ENCODE data around the gene MRPL16.
"Not testable (repeated sequence)": the region's sequence is repeated elsewhere in the genome, so short reads cannot be mapped to it uniquely, and the experiment has no call there.

MRPL16 gene

GRCh38 chr11:59810189-59810910 is at the start of gene MRPL16:
Gene MRPL16 (minus strand): TSS chr11:59810778. CDS start chr11:59810658, 120 bp downstream.
- DNase-seq (ENCODE audit: insufficient read length, low spot score) (peak; percentile 62), FAIRE-seq (peak; percentile 91)

- FAIRE-seq: peak; percentile 11
Measured at GRCh38 chr11:59859673-59860072, 49.1 kb upstream of the MRPL16 start.

GRCh38 chr11:59857439-59858434 is 47.2 kb upstream of the MRPL16 start:
- no peak for FAIRE-seq
- no peak for DNase-seq (ENCODE audit: insufficient read length, low spot score)

More at GRCh38 chr11:59859673-59860072, 49.1 kb upstream of the MRPL16 start:
- no peak for DNase-seq (ENCODE audit: insufficient read length, low spot score)

- FAIRE-seq (no peak), DNase-seq (ENCODE audit: insufficient read length, low spot score) (no peak)
Measured at GRCh38 chr11:59854871-59855270, 44.3 kb upstream of the MRPL16 start.

GRCh38 chr11:59851416-59851815 is 40.8 kb upstream of the MRPL16 start:
- DNase-seq (ENCODE audit: insufficient read length, low spot score): not testable (repeated sequence)

GRCh38 chr11:59849551-59849950 is 39.0 kb upstream of the MRPL16 start:
- FAIRE-seq; DNase-seq (ENCODE audit: insufficient read length, low spot score): not testable (repeated sequence)

More at GRCh38 chr11:59851416-59851815, 40.8 kb upstream of the MRPL16 start:
- not testable (repeated sequence) for FAIRE-seq

- DNase-seq (ENCODE audit: insufficient read length, low spot score) (no peak), FAIRE-seq (peak; percentile 52)
Measured at GRCh38 chr11:59849129-59849528, 38.6 kb upstream of the MRPL16 start.

- not testable (repeated sequence) for DNase-seq (ENCODE audit: insufficient read length, low spot score); FAIRE-seq
Measured at GRCh38 chr11:59848439-59848838, 37.9 kb upstream of the MRPL16 start.

GRCh38 chr11:59847626-59848025 is 37.0 kb upstream of the MRPL16 start:
- FAIRE-seq (no peak), DNase-seq (ENCODE audit: insufficient read length, low spot score) (no peak)

GRCh38 chr11:59846556-59846955 is 36.0 kb upstream of the MRPL16 start:
- DNase-seq (ENCODE audit: insufficient read length, low spot score) (no peak), FAIRE-seq (no peak)

- no peak for DNase-seq (ENCODE audit: insufficient read length, low spot score)
- FAIRE-seq: no peak
Measured at GRCh38 chr11:59845399-59845798, 34.8 kb upstream of the MRPL16 start, which contains the start of gene CBLIF. Gene CBLIF (minus strand): TSS chr11:59845499. CDS start chr11:59845453, 46 bp downstream.

- FAIRE-seq (no peak), DNase-seq (ENCODE audit: insufficient read length, low spot score) (no peak)
Measured at GRCh38 chr11:59842316-59842715, 31.7 kb upstream of the MRPL16 start.

GRCh38 chr11:59841514-59841913 is 30.9 kb upstream of the MRPL16 start:
- FAIRE-seq: peak; percentile 56
- DNase-seq (ENCODE audit: insufficient read length, low spot score): peak; percentile 29

- DNase-seq (ENCODE audit: insufficient read length, low spot score) (no peak), FAIRE-seq (no peak)
Measured at GRCh38 chr11:59839615-59840014, 29.0 kb upstream of the MRPL16 start.

GRCh38 chr11:59833602-59834001 is 23.0 kb upstream of the MRPL16 start:
- FAIRE-seq (no peak), DNase-seq (ENCODE audit: insufficient read length, low spot score) (no peak)

- FAIRE-seq (no peak), DNase-seq (ENCODE audit: insufficient read length, low spot score) (no peak)
Measured at GRCh38 chr11:59829358-59829757, 18.8 kb upstream of the MRPL16 start.

GRCh38 chr11:59822989-59823566 is 12.5 kb upstream of the MRPL16 start:
- peak; percentile 81 for FAIRE-seq

GRCh38 chr11:59818572-59818971 is 8.0 kb upstream of the MRPL16 start:
- DNase-seq (ENCODE audit: insufficient read length, low spot score): no peak

More at GRCh38 chr11:59822989-59823566, 12.5 kb upstream of the MRPL16 start:
- DNase-seq (ENCODE audit: insufficient read length, low spot score): no peak

GRCh38 chr11:59816434-59816833 is 5.9 kb upstream of the MRPL16 start:
- DNase-seq (ENCODE audit: insufficient read length, low spot score); FAIRE-seq: not testable (repeated sequence)

More at GRCh38 chr11:59818572-59818971, 8.0 kb upstream of the MRPL16 start:
- FAIRE-seq: peak; percentile 64

- DNase-seq (ENCODE audit: insufficient read length, low spot score) (no peak), FAIRE-seq (no peak)
Measured at GRCh38 chr11:59815754-59816153, 5.2 kb upstream of the MRPL16 start.

- FAIRE-seq: no peak
- no peak for DNase-seq (ENCODE audit: insufficient read length, low spot score)
Measured at GRCh38 chr11:59814021-59814420, 3.4 kb upstream of the MRPL16 start.
